GM12891 (cell line): ENCODE measurements around the gene OR56A4. TPM values are rescaled to one million over a fixed set of nuclear protein-coding genes. Genes with fewer than 3 reads are reported as not detected.

Experiments used
- DNase-seq: peaks from one replicate; pipeline ENCODE4 v3.0.0; 2011; ENCODE audit warnings: low spot score; ENCODE audit not compliant: insufficient read length
- FAIRE-seq: peaks from 2 replicates; lab custom pipeline; 2011; peaks lifted over from hg19 to GRCh38; lab: Jason Lieb, UNC
- PAX5 ChIP-seq: IDR thresholded peaks from 2 replicates; pipeline ENCODE4 v1.6.1; 2011; ENCODE audit warnings: low read length, moderate library complexity, mild to moderate bottlenecking; ENCODE audit not compliant: insufficient read depth, severe bottlenecking
- POLR2A ChIP-seq: IDR thresholded peaks from 2 replicates; pipeline ENCODE4 v1.6.1; 2011; ENCODE audit warnings: low read depth, low read length, control low read depth
- POLR2AphosphoS5 ChIP-seq: IDR thresholded peaks from 2 replicates; pipeline ENCODE4 v1.6.1; 2011; ENCODE audit warnings: low read depth, low read length, control low read depth
- POU2F2 ChIP-seq: IDR thresholded peaks from 2 replicates; pipeline ENCODE4 v1.6.1; 2011; ENCODE audit warnings: low read depth, mild to moderate bottlenecking, control low read depth, low read length, moderate library complexity
- SPI1 ChIP-seq: IDR thresholded peaks from 2 replicates; pipeline ENCODE4 v1.6.1; 2011; ENCODE audit warnings: low read depth, low read length, control low read depth
- TAF1 ChIP-seq: IDR thresholded peaks from 2 replicates; pipeline ENCODE4 v1.6.1; 2011; ENCODE audit warnings: low read depth, low read length, control low read depth
- polyA plus RNA-seq: library from polyadenylated mRNA; unstranded; fragments of >200 nt; gene quantifications from one replicate; pipeline ENCODE4 v1.2.1, GENCODE V29; 2012; ENCODE audit warnings: low read depth, missing spikeins, inconsistent platforms; ENCODE audit not compliant: missing spikeins

The OR56A4 gene, protein sequence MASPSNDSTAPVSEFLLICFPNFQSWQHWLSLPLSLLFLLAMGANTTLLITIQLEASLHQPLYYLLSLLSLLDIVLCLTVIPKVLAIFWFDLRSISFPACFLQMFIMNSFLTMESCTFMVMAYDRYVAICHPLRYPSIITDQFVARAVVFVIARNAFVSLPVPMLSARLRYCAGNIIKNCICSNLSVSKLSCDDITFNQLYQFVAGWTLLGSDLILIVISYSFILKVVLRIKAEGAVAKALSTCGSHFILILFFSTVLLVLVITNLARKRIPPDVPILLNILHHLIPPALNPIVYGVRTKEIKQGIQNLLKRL
- not detected for polyA plus RNA-seq

DNA sequence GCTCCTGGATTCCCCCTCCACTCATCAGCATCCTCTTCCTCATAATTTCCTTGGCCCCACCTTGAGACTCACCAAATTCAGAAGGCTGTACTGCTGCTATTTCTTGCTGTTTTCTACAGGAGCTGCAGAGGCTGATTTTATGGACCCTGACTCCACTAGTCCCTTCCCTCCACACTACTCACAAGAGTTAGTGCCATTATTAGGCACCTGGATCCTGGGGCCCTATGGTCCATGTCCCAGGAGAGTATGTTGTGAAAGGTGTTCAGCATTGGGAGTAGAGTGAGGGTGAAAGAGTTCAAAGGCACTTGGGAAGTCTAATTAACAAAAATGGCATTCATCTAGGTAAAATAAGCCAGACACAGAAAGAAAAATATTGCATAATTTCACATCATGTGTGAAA is at the start of gene OR56A4:
TSS of gene OR56A4 (minus strand) at position 101 of the 400 bp plus-strand sequence. CDS start 3,954 bp downstream, outside the sequence.
- TF ChIP-seq TAF1 (no peak), PAX5 (no peak), POLR2AphosphoS5 (no peak), POLR2A (no peak), SPI1 (no peak), POU2F2 (no peak)
- DNase-seq (no peak), FAIRE-seq (no peak)

DNA sequence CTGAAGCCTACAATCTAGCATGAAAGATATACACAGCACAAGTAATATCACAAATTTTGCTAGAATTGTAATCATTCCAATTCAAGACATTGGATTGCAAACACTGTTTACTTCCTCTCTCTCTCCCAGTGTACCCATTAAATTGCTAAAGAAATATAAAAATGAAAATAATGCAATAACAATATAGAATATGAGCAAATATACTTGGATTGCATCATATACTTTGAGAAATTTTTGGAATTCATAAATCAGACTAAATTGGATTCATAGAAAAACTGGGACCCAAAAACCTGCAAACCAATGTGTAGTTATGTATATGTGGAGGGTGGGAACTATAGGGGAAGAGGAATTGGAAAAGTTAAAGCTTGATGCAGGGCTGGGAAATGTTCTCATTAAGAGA is 48.8 kb upstream of the OR56A4 start:
- DNase-seq (no peak), FAIRE-seq (no peak)
- TF ChIP-seq POU2F2 (no peak), SPI1 (no peak), POLR2AphosphoS5 (no peak), TAF1 (no peak), PAX5 (no peak), POLR2A (no peak)

DNA sequence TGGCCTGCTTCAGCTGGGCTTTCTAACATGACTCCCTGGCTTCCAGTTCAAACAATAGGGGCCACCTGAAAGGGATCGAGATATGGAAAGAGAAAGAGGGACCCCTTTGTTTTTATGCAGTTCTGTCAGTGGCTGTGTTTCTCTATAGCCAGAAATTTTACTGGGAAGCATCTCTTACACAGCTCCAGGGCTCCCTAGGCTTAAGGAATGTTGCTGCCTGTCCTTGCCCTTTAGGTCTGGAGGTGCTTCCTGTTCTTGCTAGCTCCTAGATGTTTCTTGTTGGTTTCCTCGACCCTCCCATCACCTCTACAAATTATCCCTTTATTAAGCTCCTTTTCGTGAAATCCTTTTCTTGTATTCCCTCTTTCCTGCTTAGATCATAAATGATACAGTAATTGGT is 45.6 kb upstream of the OR56A4 start:
- DNase-seq (no peak), FAIRE-seq (no peak)
- TF ChIP-seq POU2F2 = no peak

DNA sequence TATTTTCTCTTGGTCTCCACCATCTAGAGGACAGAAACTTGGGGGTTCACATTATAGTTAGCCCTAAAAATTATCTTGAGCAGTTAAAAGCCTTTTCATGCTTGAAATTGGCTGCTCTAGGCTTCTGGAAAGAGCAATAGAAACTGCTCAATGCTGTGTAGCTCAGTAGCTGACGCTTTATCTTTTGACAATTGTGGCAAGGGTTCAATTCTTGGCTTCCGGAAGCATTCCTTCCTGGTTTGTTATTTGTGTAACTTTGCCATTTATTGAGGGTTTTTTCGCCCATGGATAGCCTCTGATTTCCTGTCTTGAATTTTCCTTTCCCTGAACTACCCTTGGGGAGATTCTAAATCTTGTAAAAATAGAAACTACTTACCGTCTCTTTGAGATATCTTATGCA is 34.1 kb upstream of the OR56A4 start:
- FAIRE-seq (no peak), DNase-seq (no peak)

DNA sequence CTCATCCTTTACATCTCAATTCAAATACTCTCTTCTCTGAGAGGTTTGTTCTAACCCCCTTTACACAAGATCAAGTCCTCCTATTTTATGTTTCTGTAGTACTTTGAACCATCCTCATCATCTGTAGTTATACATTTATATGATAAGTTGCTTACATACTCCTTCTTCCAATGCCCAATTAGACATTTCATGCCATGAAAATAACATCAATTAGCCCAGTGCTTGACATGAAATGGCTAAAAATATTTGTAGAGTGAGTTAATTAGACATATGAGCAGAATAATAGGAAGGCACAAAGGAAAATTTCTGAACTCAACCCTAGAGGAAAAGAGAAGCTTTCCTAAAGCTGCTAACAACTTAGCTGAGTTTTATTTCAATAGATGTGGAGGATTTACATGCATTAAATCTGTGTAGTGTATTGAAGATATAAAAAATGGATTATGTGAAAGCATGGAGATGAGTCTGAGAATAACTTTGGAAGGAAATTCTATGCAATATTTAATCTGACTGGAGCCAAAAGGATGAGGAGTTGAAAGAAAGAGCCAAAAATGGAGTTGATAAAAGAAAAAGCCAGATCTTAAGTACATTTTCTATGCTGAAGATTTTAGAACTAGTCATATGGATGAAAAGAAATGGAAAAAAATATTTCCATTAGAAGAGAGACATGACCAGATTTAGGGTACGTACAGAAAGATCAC is 24.1 kb upstream of the OR56A4 start, which contains the start of gene OR56A1:
TSS of gene OR56A1 (minus strand) at position 51 of the 698 bp plus-strand sequence. CDS start 3,066 bp downstream, outside the sequence.
- FAIRE-seq = no peak

More for the DNA sequence above, 34.1 kb upstream of the OR56A4 start:
- TF ChIP-seq SPI1 = no peak
- no peak for TF ChIP-seq POLR2AphosphoS5
- no peak for TF ChIP-seq POLR2A
- no peak for TF ChIP-seq POU2F2
- TF ChIP-seq PAX5 = no peak
- TF ChIP-seq TAF1 = no peak

DNA sequence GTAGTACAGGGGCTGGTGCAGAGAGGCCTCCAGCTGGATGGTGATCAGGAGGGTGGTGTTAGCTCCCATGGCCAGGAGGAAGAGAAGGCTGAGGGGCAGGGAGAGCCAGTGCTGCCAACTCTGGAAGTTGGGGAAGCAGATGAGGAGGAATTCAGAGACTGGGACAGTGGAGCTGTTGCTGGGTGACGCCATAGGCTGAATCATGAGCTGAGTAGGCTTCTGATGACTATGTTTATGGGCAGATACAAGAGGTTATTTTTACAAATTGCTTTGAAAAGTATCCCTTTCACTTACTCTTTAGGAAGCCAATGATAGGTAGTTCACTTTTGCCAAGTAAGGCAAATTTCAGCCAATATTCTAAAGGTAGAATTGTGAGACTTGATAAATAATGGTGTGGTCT is 20.8 kb upstream of the OR56A4 start:
- DNase-seq (no peak), FAIRE-seq (no peak)
- TF ChIP-seq PAX5 (no peak), POLR2A (no peak), POLR2AphosphoS5 (no peak), POU2F2 (no peak), TAF1 (no peak), SPI1 (no peak)

More for the DNA sequence above, 24.1 kb upstream of the OR56A4 start, which contains the start of gene OR56A1:
- TF ChIP-seq POU2F2 = no peak
- no peak for TF ChIP-seq TAF1
- no peak for TF ChIP-seq SPI1
- TF ChIP-seq POLR2AphosphoS5 = no peak
- no peak for TF ChIP-seq POLR2A
- no peak for TF ChIP-seq PAX5
- no peak for DNase-seq

DNA sequence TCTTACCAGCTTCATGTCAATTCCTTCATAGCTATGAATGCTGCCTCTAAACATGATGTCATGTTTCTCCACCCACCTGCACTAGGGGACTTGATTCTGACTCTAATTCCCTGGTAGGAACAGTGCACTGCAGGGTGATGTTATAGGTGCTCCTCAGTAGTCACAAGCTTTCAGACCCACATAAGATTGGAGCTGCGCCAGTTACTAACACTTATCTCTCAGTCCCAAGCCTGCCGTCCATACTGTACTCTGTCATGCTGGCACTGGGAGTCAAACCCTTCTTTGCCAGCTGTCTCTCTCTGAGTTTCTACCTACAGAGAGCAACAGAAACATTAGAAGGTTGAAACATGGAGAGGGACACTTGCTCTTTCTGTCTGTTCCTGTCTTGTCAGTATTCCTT is 18.3 kb upstream of the OR56A4 start:
- FAIRE-seq = no peak
- TF ChIP-seq SPI1 = no peak
- no peak for TF ChIP-seq POU2F2
- no peak for TF ChIP-seq TAF1
- no peak for TF ChIP-seq POLR2A
- no peak for TF ChIP-seq PAX5
- TF ChIP-seq POLR2AphosphoS5 = no peak

DNA sequence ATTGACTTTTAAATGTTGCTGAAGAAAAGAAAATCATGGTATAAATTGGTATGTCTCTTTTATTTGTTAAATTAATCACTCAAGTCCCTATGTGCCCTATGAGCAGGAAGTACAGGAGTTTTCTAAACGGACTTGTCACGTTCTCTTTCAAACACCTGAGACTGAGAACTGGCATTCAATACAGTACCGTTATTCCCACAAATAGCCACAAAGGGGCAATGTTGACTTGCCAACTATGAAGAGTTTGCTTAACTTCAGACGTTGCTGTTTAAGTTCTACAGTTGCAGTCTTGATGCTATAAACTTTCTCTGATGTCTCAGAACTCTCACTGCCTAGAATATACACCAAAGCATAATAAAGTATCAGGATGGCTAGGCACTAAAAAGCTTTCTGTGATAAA is 16.2 kb upstream of the OR56A4 start:
- peak; percentile 69 for FAIRE-seq
- no peak for TF ChIP-seq TAF1
- TF ChIP-seq PAX5 = no peak
- TF ChIP-seq SPI1 = no peak
- no peak for TF ChIP-seq POU2F2
- no peak for TF ChIP-seq POLR2A
- no peak for DNase-seq

More for the DNA sequence above, 18.3 kb upstream of the OR56A4 start:
- DNase-seq = no peak

DNA sequence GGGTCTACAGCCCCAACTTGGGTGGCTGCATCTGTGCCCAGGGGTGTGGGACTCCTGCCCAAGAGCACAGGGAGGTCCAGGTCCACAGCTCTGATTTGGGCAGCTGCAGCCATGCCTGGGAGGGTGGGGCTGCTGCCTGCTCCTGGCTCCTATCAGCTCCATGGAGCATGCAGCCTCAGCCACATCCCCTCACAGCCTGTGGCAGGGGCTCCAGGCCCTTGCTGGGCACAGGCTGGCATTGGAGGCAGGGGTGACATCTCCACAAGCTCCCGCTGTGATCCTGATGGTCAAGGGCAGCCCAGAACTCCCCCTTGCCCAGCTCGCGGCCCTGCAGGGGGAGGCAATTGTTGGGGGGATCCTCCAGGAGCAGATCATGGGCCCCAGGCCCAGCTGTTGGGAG is 6.3 kb upstream of the OR56A4 start:
- TF ChIP-seq SPI1 = no peak
- TF ChIP-seq POLR2AphosphoS5 = no peak
- TF ChIP-seq TAF1 = no peak
- no peak for TF ChIP-seq POU2F2
- no peak for TF ChIP-seq POLR2A
- TF ChIP-seq PAX5 = no peak
- DNase-seq (no peak), FAIRE-seq (no peak)
